Body of pancreas (tissue), 4 donors: Measurements from ENCODE around the gene PIKFYVE.
"Not testable (repeated sequence)": the region's sequence is repeated elsewhere in the genome, so short reads cannot be mapped to it uniquely, and the experiment has no call there.

Experiments used
- POLR2A ChIP-seq, 3 donors: fragments of 450-650 bp; IDR thresholded peaks; one replicate each; pipeline ENCODE4 v1.6.1; 2016; ENCODE audit warnings: antibody characterized with exemption in 3 of 3, mild to moderate bottlenecking in 2 of 3
- TF ChIP-seq, protein P1 (sequence below), 7 experiments: fragments of 450-650 bp in 4 of 7; fragments of 200-600 bp in 3 of 7; sonication (generic) in 3 of 7; IDR thresholded peaks; one replicate each; pipeline ENCODE4 v1.5.1; 2016 to 2019; ENCODE audit warnings: antibody characterized with exemption in 7 of 7

DNA sequence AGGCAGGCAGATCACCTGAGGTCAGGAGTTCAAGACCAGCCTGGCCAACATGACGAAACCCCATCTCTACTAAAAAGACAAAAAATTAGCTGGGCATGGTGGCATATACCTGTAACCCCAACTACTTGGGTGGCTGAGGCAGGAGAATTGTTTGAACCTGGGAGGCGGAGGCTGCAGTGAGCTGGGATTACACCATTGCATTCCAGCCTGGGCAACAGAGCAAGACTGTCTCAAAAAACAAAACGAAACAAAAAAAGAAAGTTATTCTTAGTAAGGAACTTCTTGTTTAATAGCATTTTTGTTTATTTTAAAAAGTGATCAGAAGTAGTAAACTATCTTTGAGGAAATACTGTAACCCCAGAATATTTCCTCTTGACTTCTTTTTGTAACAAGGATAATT is 90.4 kb downstream of the PIKFYVE start:
- TF ChIP-seq, protein P1, sequence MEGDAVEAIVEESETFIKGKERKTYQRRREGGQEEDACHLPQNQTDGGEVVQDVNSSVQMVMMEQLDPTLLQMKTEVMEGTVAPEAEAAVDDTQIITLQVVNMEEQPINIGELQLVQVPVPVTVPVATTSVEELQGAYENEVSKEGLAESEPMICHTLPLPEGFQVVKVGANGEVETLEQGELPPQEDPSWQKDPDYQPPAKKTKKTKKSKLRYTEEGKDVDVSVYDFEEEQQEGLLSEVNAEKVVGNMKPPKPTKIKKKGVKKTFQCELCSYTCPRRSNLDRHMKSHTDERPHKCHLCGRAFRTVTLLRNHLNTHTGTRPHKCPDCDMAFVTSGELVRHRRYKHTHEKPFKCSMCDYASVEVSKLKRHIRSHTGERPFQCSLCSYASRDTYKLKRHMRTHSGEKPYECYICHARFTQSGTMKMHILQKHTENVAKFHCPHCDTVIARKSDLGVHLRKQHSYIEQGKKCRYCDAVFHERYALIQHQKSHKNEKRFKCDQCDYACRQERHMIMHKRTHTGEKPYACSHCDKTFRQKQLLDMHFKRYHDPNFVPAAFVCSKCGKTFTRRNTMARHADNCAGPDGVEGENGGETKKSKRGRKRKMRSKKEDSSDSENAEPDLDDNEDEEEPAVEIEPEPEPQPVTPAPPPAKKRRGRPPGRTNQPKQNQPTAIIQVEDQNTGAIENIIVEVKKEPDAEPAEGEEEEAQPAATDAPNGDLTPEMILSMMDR (IDR thresholded peaks at IDR 0.05), result not testable (repeated sequence)
- TF ChIP-seq POLR2A (IDR thresholded peaks at IDR 0.05), result not testable (repeated sequence)
